NCI-H1436 treated with DMSO at 0.1 percent for 48 hours (cell line): Measurements from ENCODE around the gene PARVA.
A peak's percentile ranks its signal among the peaks of the same experiment; 100 is the strongest.
"Not testable (repeated sequence)": the region's sequence is repeated elsewhere in the genome, so short reads cannot be mapped to it uniquely, and the experiment has no call there.

Source experiments
- DNase-seq: peaks from one replicate; lab custom pipeline; 2025; lab: John Stamatoyannopoulos, UW

PARVA gene

GRCh38 chr11:12377106-12377823 lies at the start of gene PARVA:
TSS of gene PARVA (plus strand) at chr11:12377571. CDS start at chr11:12377648, 77 bp downstream.
- no peak for DNase-seq

- DNase-seq, result no peak
These were observed 48.2 kb upstream of the PARVA start for GRCh38 chr11:12329169-12329568.

GRCh38 chr11:12329797-12330196 lies 47.6 kb upstream of the PARVA start:
- no peak for DNase-seq

- DNase-seq, result peak; percentile 75
These were observed 46.7 kb upstream of the PARVA start for GRCh38 chr11:12330485-12331231.

GRCh38 chr11:12331239-12331874 lies 46.0 kb upstream of the PARVA start:
- DNase-seq, result peak; percentile 60

GRCh38 chr11:12343526-12343925 lies 33.8 kb upstream of the PARVA start:
- DNase-seq, result no peak

GRCh38 chr11:12353534-12353933 lies 23.8 kb upstream of the PARVA start:
- DNase-seq, result no peak

GRCh38 chr11:12354750-12355545 lies 22.4 kb upstream of the PARVA start:
- no peak for DNase-seq

- no peak for DNase-seq
These were observed 20.3 kb upstream of the PARVA start for GRCh38 chr11:12356944-12357655.

GRCh38 chr11:12357697-12358096 lies 19.7 kb upstream of the PARVA start:
- not testable (repeated sequence) for DNase-seq

- DNase-seq, result no peak
These were observed 18.8 kb upstream of the PARVA start for GRCh38 chr11:12358302-12359188.

GRCh38 chr11:12359761-12360160 lies 17.6 kb upstream of the PARVA start:
- no peak for DNase-seq

GRCh38 chr11:12361682-12362081 lies 15.7 kb upstream of the PARVA start:
- DNase-seq, result no peak

GRCh38 chr11:12362857-12363256 lies 14.5 kb upstream of the PARVA start:
- DNase-seq, result no peak

- DNase-seq, result no peak
These were observed 14.0 kb upstream of the PARVA start for GRCh38 chr11:12363373-12363772.

- DNase-seq, result peak; percentile 23
These were observed 11.3 kb upstream of the PARVA start for GRCh38 chr11:12365965-12366575.

GRCh38 chr11:12367057-12367456 lies 10.3 kb upstream of the PARVA start:
- DNase-seq, result not testable (repeated sequence)

- DNase-seq, result no peak
These were observed 5.3 kb upstream of the PARVA start for GRCh38 chr11:12372111-12372510.

- no peak for DNase-seq
These were observed 1.7 kb upstream of the PARVA start for GRCh38 chr11:12375720-12376119.
